Measurements from ENCODE around the gene NWD2.

DNA sequence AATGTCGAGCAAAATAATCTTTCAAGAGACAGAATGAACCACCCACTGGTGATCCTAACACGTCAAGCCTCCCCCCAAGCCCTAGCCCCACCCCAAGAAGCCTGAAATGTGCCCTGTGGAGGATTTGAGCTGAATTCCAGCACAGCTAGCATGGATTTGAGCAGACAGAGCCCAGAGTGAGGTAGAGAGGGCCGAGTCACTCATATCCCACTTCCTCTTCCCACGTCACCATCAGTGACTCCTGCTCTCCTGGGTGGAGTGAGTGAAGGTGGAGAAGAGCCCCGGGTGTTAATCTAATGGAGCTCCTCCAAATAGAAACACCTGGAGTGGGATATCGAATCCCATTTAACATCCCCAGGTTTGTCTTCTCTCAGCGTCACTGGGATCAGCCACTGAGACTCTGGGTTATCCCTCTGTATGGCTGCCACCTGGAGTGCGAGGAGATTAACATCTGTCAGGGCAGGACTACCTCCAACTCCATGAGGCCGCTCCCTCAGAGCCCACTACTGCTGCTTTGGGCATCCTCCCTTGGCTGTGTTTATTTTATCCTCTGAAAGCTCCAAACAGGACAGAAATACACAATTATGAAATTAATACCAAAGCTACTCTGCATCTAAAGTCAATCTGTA lies 136.6 kb downstream of the NWD2 start:
- TF ChIP-seq POLR2A (IDR thresholded peaks at IDR 0.05; ENCODE audit: low read depth, low read length) (no peak), TAF1 (IDR thresholded peaks at IDR 0.05; ENCODE audit: low read depth, low read length) (no peak)
